Hematopoietic multipotent progenitor cell treated with erythropoietin and hydrocortisone succinate and interleukin-3 and kit ligand, for 4 days (in vitro differentiated cells): ENCODE results near the gene PPP1R16B.
"Not testable (repeated sequence)": the region's sequence is repeated elsewhere in the genome, so short reads cannot be mapped to it uniquely, and the experiment has no call there.

ENCODE experiments used
- DNase-seq: peaks from one replicate; pipeline ENCODE4 v3.0.0-alpha.2; 2015

PPP1R16B gene

GRCh38 chr20:38855356-38855755 lies 49.9 kb downstream of the PPP1R16B start:
- DNase-seq, result no peak

DNA sequence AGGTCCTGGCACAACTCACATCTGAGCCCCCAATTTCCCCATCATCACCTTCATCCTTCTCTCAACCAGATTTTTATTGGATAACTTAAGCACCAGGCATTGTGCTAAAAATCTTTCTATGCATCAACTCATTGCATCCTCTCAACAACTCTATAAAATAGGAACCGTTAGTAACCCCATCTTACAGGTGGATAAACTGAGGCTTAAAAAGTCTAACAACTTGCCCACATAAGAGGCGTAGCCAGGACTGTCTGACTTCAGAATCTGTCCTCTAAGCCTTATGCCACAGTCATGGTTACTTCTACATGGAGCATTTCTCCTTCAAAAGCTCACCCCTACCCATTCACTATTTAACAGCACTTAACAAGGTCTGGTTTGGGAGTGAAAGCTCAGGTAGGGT lies 51.1 kb downstream of the PPP1R16B start:
- no peak for DNase-seq

GRCh38 chr20:38857703-38858102 lies 52.2 kb downstream of the PPP1R16B start:
- no peak for DNase-seq

- DNase-seq, result peak; percentile 70
These were observed 53.7 kb downstream of the PPP1R16B start for GRCh38 chr20:38859070-38859690.

- not testable (repeated sequence) for DNase-seq
These were observed 54.4 kb downstream of the PPP1R16B start for GRCh38 chr20:38859857-38860256.

GRCh38 chr20:38861071-38861401 lies 55.5 kb downstream of the PPP1R16B start:
- no peak for DNase-seq

DNA sequence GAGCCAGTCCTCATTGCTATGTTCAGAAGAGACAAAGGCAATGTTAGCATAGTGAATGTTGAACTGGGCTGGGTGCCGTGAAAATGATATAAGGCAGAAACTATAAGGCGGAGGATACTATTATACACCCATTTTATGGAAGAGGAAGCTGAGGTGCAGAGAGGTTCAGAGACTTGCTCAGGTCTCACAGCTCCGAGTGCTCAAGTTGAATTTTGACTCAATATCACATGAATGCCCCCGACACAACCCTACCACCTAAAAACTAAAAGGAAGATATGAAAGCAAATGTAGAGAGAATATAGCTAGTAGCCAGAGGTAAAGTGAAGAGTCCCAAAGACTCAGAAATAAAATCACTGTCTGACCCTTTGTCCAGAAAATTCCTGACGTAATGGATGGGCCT lies 56.7 kb downstream of the PPP1R16B start:
- no peak for DNase-seq

DNA sequence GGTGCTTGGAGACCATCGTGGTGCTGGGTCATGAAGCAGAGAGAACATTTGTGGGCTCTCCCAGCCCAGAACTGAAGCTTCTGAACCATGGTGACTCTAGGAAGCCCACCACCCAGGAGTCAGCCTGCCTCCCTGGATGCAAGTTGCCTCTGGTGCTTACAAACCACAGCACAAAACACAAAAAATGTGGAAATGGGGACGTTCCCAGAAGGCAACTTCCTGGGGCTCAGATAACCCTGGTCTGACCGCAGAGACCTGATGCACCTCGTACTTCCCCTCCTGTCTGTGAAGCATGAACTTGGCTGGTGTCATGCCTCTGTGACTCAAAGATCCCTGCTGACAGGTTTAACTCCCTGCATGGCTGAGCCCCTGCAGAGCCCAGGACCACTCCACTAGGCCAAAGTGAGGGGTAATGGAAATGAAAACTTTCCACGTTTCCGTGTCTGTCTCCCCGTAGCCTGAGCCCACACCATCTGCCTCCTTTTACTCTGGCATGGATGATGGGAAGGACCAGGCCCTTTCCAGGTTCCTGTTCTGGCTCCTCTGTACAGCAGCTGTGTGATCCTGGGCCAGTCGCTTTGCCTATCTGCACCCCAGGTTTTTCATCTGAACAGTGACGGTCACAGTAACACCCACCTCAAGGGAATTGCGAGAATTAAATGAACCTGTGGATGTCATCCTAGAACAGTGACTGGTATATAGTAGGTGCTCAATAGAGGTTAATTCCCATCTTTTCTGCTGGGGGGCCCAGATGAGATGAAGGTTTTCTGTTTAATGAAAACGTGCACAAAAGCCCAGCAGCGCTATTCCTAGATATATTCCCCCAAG lies 57.7 kb downstream of the PPP1R16B start:
- DNase-seq, result no peak

GRCh38 chr20:38864662-38865061 lies 59.2 kb downstream of the PPP1R16B start:
- no peak for DNase-seq

- DNase-seq, result no peak
These were observed 61.0 kb downstream of the PPP1R16B start for GRCh38 chr20:38866265-38867061.

DNA sequence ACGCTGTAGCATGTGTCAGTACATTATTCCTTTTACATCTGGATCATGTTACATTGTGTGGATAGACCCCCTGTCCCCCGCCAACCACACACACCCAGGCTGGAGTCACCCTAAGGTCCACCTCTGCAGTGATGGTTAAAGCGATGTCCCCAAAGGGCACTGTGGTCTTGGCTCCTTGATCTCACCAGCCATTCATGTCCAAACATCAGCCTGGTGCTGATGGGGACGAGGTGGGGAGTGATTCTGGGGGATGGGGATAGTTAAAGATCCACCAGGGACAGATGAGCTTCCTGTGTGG lies 61.5 kb downstream of the PPP1R16B start:
- DNase-seq, result no peak

DNA sequence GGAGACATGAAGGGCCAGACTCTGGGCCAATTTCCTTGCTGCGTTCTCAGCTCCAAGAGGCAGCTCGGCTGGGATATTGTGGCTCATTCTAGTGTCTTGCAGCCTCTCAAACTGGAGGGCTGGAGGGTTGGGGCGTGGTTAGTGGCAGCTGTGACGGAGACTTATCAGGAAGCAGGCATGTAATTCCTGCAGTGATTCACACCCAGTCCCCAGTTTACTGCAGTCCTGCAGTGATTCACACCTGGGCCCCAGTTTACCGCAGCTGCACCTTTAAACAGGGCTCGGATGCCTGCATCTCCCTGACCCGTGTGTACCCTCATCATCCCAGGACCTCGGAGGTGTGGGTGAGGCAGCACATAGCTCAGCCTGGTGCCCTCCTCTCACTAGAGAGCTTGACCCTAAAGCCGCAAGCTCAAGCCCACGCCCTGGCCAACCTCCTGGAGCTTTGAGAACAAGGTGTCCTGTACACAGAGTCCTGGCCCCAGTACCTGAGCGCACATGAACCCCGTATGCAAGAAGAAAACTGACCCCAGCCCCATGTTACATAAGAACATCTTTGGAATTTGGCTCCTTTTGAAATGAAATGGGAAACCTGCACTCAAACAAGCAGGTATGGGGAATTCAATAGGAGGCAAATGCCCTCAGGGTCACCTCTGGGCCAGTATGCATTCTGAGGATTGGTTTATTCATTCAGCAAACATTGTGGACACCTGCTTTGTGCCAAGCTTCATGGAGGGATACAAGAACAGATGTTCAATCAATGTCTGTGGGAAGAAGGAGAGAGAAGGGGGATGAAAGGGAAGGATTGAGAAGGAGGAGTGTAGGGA lies 65.4 kb downstream of the PPP1R16B start:
- peak; percentile 24 for DNase-seq

GRCh38 chr20:38871560-38871953 lies 66.1 kb downstream of the PPP1R16B start:
- DNase-seq, result no peak

- DNase-seq, result no peak
These were observed 66.5 kb downstream of the PPP1R16B start for GRCh38 chr20:38872036-38872435.

GRCh38 chr20:38872491-38873049 lies 67.1 kb downstream of the PPP1R16B start:
- DNase-seq, result no peak

DNA sequence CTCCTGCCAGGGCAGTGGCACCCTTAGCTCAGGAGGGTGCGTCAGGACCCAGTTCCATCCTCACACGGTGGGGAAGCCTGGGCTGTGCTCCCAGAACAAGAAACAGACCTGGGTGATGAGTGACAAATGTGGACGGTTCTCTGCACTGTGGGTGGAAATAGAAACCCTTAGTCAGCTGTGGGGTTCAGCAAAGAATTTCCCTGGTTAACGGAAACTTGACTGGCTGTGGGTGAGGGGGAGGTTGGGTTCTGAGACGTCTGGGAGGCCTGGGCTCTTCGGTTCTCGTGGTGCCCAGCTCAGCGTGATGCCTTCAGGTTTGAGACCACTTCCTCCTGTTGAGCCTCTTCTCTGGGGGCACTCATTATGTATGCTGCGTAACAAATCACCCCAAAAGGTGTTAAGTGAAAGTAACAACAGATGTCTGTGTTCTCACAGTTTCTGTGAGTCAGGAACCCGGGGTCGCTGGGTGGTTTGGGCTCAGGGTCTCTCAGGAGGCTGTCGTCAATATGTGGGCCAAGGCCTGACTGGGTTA lies 67.6 kb downstream of the PPP1R16B start:
- no peak for DNase-seq

DNA sequence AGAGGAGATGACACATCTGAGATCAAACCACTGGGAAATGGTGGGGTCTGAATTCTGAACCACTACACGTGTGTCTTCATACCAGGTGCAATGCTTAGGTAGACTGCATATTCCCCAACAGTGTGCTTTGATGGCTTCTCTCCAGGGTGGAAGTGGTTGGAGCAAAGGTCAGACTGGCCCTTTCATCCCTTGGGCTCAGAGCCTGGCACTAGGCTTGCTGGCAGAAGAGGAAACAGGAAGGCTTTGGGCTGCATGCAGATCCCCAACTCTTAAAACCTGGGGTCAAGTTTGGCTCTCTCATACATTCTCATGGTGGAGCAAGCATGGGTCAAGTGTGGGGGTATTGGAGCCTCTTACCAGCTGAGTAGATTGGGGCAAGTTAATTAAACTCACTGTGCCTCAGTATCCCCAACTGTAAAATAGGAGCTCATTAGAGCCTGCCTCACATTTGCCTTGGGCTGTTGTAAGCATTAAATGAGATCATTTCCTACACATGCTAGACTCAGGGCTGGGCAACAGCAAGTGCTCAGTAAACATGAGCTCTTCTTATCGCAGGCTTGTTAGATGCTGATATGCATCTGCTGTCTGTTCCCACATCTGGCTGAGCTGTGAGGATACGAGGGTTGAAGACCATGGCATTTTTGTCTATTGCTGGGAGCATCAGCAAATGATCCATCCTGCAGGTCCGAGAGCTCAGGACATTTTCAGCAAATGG lies 69.1 kb downstream of the PPP1R16B start:
- DNase-seq, result peak; percentile 52

- DNase-seq, result peak; percentile 56
These were observed 69.9 kb downstream of the PPP1R16B start for GRCh38 chr20:38875175-38875993.

GRCh38 chr20:38877483-38877882 lies 72.0 kb downstream of the PPP1R16B start:
- DNase-seq, result no peak

GRCh38 chr20:38878866-38879265 lies 73.4 kb downstream of the PPP1R16B start:
- peak; percentile 56 for DNase-seq
